ENCODE data around the gene MARCHF3.

MARCHF3 gene

DNA sequence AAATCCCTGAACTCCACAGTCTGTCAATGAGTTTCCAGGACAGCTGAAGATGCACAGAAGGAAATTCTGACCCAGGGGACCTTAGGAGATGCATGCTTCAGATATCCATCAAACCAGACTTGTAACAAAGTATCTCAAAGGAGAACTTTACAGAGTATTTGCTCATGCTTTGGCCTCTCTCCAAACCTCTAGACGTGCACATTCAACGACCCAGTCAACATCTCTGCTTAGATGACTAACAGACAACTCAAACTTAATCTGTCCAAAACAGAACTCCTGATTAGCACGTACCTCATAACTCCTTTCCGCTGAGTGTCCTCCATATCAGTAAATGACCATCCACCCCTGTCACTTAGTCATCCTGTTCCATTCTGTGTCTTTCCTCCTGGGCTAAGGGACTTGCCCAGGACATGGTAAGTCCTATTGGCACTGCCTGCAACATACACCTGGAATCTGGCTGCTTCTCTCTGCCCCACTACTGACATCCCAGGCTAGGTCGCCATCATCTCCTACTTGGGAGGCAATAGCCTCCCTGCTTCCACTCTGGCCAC is 146.0 kb downstream of the MARCHF3 start:
- Histone ChIP-seq H3K9me3 (ENCODE audit: control insufficient read depth, low read length) (no peaks in the 10 kb centered on the region), H2AFZ (no peak overlapping the region), H3K79me2 (no peaks in the 10 kb centered on the region), H3K4me2 (ENCODE audit: low read length) (no peak overlapping the region), H3K4me1 (no peaks in the 10 kb centered on the region), H3K9ac (no peak overlapping the region), H3K27ac (no peak overlapping the region), H3K4me3 (ENCODE audit: low read depth, low read length) (no peak overlapping the region), H3K27me3 (ENCODE audit: control insufficient read depth, insufficient read depth, low read length) (no peaks in the 10 kb centered on the region), H3K36me3 (ENCODE audit: control insufficient read depth, insufficient read depth, low read length) (no peaks in the 10 kb centered on the region)
- TF ChIP-seq, protein P1, sequence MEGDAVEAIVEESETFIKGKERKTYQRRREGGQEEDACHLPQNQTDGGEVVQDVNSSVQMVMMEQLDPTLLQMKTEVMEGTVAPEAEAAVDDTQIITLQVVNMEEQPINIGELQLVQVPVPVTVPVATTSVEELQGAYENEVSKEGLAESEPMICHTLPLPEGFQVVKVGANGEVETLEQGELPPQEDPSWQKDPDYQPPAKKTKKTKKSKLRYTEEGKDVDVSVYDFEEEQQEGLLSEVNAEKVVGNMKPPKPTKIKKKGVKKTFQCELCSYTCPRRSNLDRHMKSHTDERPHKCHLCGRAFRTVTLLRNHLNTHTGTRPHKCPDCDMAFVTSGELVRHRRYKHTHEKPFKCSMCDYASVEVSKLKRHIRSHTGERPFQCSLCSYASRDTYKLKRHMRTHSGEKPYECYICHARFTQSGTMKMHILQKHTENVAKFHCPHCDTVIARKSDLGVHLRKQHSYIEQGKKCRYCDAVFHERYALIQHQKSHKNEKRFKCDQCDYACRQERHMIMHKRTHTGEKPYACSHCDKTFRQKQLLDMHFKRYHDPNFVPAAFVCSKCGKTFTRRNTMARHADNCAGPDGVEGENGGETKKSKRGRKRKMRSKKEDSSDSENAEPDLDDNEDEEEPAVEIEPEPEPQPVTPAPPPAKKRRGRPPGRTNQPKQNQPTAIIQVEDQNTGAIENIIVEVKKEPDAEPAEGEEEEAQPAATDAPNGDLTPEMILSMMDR (IDR thresholded peaks at IDR 0.05): no peak

DNA sequence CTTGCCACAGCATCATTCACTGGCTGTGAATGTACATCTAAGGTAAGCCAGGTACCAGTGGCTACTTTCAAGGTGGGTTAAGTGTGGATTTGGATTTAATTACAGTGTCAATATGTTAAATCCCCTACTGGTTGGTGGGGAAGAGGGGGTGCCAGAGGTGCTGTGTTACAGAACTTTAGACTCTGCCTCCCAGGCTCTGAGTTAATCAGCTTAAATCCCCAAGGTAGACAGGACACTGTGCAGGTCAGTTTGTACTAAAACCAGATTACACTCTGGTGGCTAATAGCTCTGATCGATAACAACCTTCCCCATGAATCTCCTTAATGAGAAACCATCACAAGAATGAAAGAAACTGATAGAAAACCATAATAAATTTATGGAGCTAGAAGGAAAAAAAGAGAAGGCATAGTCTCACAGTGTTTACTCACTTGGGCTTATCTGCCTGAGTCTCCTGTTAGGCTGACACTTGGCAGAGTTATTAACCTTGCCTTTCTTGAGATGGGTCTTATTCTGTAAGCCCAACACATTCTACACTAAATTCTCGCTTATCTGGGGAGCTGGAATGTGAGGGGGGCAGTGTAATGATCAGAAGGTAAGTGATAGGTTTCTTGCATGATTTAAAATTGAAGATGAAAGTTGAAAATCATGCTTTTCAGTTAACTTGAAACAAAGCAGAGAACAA is 146.7 kb downstream of the MARCHF3 start:
- H2AFZ ChIP-seq: no peak overlapping the region
- no peak overlapping the region for H3K9ac ChIP-seq
- H3K79me2 ChIP-seq: no peaks in the 10 kb centered on the region
- H3K4me3 ChIP-seq (ENCODE audit: low read depth, low read length): no peak overlapping the region
- H3K4me2 ChIP-seq (ENCODE audit: low read length): no peak overlapping the region
- TF ChIP-seq, protein P1 (IDR thresholded peaks at IDR 0.05): no peak
- H3K27ac ChIP-seq: no peak overlapping the region
- no peaks in the 10 kb centered on the region for H3K36me3 ChIP-seq (ENCODE audit: control insufficient read depth, insufficient read depth, low read length)
- no peaks in the 10 kb centered on the region for H3K4me1 ChIP-seq
- no peaks in the 10 kb centered on the region for H3K27me3 ChIP-seq (ENCODE audit: control insufficient read depth, insufficient read depth, low read length)
- H3K9me3 ChIP-seq (ENCODE audit: control insufficient read depth, low read length): no peaks in the 10 kb centered on the region

DNA sequence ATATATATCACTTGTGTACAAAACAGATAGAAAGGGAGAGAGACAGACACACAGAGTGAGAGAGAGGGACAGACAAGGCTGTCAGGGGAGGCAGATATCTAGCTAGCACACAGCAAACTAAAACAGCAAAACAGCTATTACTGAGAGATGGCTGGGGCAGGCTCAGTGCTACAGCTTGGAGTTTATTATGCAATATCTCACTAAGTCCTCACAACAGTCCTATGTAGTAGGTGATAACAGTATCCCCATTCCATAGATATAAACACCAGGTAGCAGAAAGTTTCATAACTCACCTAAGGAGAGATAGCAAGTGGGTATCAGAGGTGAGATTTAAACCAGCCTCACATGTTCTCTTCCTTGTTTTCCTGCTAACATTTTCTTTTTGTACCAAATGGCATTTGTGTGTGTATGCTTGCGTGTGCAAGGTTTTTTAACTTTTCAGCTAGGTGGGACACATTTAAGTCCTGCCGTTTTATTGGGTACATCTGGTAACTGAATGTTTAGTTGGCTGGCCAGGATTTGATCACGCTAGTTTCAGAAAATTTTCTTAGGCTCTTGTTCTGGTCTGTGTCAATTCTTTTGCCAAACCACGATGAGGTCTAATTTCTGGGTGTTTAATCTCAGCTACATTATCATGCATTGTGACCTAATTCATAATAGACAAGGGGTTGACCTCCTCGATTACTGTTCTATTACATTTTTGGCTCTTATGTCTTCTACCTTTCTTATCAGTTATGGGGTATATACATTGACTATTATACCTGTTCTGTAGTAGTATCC is 148.3 kb downstream of the MARCHF3 start:
- H3K9me3 ChIP-seq (ENCODE audit: control insufficient read depth, low read length): no peaks in the 10 kb centered on the region
- no peak overlapping the region for H3K4me2 ChIP-seq (ENCODE audit: low read length)
- H3K4me3 ChIP-seq (ENCODE audit: low read depth, low read length): no peak overlapping the region
- H3K9ac ChIP-seq: no peak overlapping the region
- H3K36me3 ChIP-seq (ENCODE audit: control insufficient read depth, insufficient read depth, low read length): no peaks in the 10 kb centered on the region
- no peaks in the 10 kb centered on the region for H3K4me1 ChIP-seq
- no peaks in the 10 kb centered on the region for H3K27me3 ChIP-seq (ENCODE audit: control insufficient read depth, insufficient read depth, low read length)
- no peaks in the 10 kb centered on the region for H3K79me2 ChIP-seq
- TF ChIP-seq, protein P1 (IDR thresholded peaks at IDR 0.05): no peak
- no peak overlapping the region for H3K27ac ChIP-seq
- no peak overlapping the region for H2AFZ ChIP-seq

DNA sequence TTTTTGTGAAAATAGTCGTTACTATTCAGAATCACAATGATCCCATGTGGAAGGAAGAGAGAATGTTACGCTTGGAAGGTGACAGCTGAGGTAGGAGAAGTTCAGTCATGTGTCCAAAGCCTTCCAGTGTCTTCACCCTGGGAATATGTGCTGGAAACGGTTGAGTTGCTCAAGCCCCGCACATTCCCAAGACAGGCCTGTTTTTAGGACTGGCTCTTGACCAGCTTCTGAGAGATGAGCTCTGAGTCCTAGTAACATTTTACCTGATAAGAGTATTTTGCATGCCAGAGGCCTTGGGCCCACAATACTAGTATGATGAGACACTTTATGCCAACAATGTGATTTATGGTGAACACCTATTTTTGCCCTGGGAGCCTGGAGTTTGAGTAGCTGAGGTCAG is 151.7 kb downstream of the MARCHF3 start:
- H3K4me1 ChIP-seq: no peaks in the 10 kb centered on the region
- H3K4me3 ChIP-seq (ENCODE audit: low read depth, low read length): no peak overlapping the region
- no peaks in the 10 kb centered on the region for H3K36me3 ChIP-seq (ENCODE audit: control insufficient read depth, insufficient read depth, low read length)
- H3K27ac ChIP-seq: no peak overlapping the region
- H3K4me2 ChIP-seq (ENCODE audit: low read length): no peak overlapping the region
- TF ChIP-seq, protein P1 (IDR thresholded peaks at IDR 0.05): no peak
- no peaks in the 10 kb centered on the region for H3K79me2 ChIP-seq
- no peaks in the 10 kb centered on the region for H3K27me3 ChIP-seq (ENCODE audit: control insufficient read depth, insufficient read depth, low read length)
- H2AFZ ChIP-seq: no peak overlapping the region
- no peak overlapping the region for H3K9ac ChIP-seq
- no peaks in the 10 kb centered on the region for H3K9me3 ChIP-seq (ENCODE audit: control insufficient read depth, low read length)
